D721Med (cell line): ENCODE measurements around the gene MAJIN.
"Not testable (repeated sequence)": the region's sequence is repeated elsewhere in the genome, so short reads cannot be mapped to it uniquely, and the experiment has no call there.

Experiments used
- DNase-seq: peaks from one replicate; pipeline ENCODE4 v3.0.0; 2011; ENCODE audit warnings: low spot score; ENCODE audit not compliant: insufficient read length
- FAIRE-seq: peaks from 2 replicates; lab custom pipeline; 2011; peaks lifted over from hg19 to GRCh38; lab: Jason Lieb, UNC
- CTCF ChIP-seq: IDR thresholded peaks from 2 replicates; pipeline ENCODE4 v1.5.1; 2012; ENCODE audit warnings: mild to moderate bottlenecking, control low read depth; ENCODE audit not compliant: insufficient read depth; ENCODE audit errors: missing control alignments

The MAJIN gene

GRCh38 chr11:64990222-64990923 lies 18.5 kb upstream of the MAJIN start:
- no peak for DNase-seq
- no peak for TF ChIP-seq CTCF
- no peak for FAIRE-seq

- TF ChIP-seq CTCF, result no peak
- DNase-seq (no peak), FAIRE-seq (no peak)
Measured at GRCh38 chr11:64989416-64989815, 17.5 kb upstream of the MAJIN start.

- no peak for TF ChIP-seq CTCF
- FAIRE-seq (no peak), DNase-seq (no peak)
Measured at GRCh38 chr11:64987998-64988854, 16.3 kb upstream of the MAJIN start.

- FAIRE-seq, result not testable (repeated sequence)
Measured at GRCh38 chr11:64983339-64983738, 11.4 kb upstream of the MAJIN start.

GRCh38 chr11:64976651-64977050 lies 4.7 kb upstream of the MAJIN start:
- no peak for DNase-seq
- TF ChIP-seq CTCF, result no peak
- no peak for FAIRE-seq

More at GRCh38 chr11:64983339-64983738, 11.4 kb upstream of the MAJIN start:
- DNase-seq, result not testable (repeated sequence)

GRCh38 chr11:64974124-64974523 lies 2.2 kb upstream of the MAJIN start:
- no peak for TF ChIP-seq CTCF
- no peak for DNase-seq
- no peak for FAIRE-seq

- TF ChIP-seq CTCF, result no peak
- no peak for FAIRE-seq
- DNase-seq, result no peak
Measured at GRCh38 chr11:64970731-64971151, 1.2 kb downstream of the MAJIN start.
